Measurements from ENCODE around the gene NACAD.

Gene NACAD

GRCh38 chr7:45069444-45070253, 19.1 kb downstream of the NACAD start:
- no peak overlapping the region for H3K9ac ChIP-seq (ENCODE audit: low read length)
- H3K4me3 ChIP-seq (ENCODE audit: low read depth in 1 of 2, low read length in 2 of 2): no peak overlapping the region
- peaks cover 67% of the 10 kb centered on the region for H3K36me3 ChIP-seq (ENCODE audit: insufficient read depth, low read length)
- H3K4me1 ChIP-seq (ENCODE audit: insufficient read depth, low read length): no peaks in the 10 kb centered on the region
- H3K9me3 ChIP-seq (ENCODE audit: low read length): no peaks in the 10 kb centered on the region
- H3K27me3 ChIP-seq (ENCODE audit: control insufficient read depth in 1 of 2, insufficient read depth in 2 of 2, low read length in 2 of 2): no peaks in the 10 kb centered on the region
- H3K27ac ChIP-seq (ENCODE audit: low read depth, low read length): no peak overlapping the region

- Histone ChIP-seq H3K4me1 (ENCODE audit: insufficient read depth, low read length) (no peaks in the 10 kb centered on the region), H3K9ac (ENCODE audit: low read length) (no peak overlapping the region), H3K4me3 (ENCODE audit: low read depth in 1 of 2, low read length in 2 of 2) (no peak overlapping the region), H3K9me3 (ENCODE audit: low read length) (no peaks in the 10 kb centered on the region), H3K27me3 (ENCODE audit: control insufficient read depth in 1 of 2, insufficient read depth in 2 of 2, low read length in 2 of 2) (no peaks in the 10 kb centered on the region), H3K36me3 (ENCODE audit: insufficient read depth, low read length) (peaks cover 64% of the 10 kb centered on the region), H3K27ac (ENCODE audit: low read depth, low read length) (no peak overlapping the region)
These were observed 20.3 kb downstream of the NACAD start for GRCh38 chr7:45068236-45069023.

DNA sequence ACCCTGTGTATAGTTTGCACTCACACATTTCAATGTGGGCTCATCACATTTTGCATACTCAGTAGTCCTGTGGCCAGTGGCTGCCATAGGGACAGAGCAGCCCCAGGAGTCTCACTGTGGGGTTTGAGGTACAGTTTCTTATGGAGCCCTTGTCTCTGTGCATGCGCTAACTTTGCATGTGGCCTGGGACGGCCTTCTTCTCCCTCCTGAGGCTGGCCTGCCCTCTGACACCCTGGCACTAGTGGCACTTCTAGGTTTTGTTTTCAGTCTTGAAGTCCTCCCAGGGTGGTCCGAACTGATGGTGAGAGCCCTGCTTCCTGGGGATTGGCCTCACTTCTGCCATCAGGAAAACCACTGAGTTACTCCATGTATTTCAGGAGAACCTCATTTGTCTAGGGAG, 21.2 kb downstream of the NACAD start:
- Histone ChIP-seq H3K27me3 (ENCODE audit: control insufficient read depth in 1 of 2, insufficient read depth in 2 of 2, low read length in 2 of 2) (no peaks in the 10 kb centered on the region), H3K36me3 (ENCODE audit: insufficient read depth, low read length) (peaks cover 55% of the 10 kb centered on the region), H3K4me3 (ENCODE audit: low read depth in 1 of 2, low read length in 2 of 2) (no peak overlapping the region), H3K27ac (ENCODE audit: low read depth, low read length) (no peak overlapping the region), H3K9me3 (ENCODE audit: low read length) (no peaks in the 10 kb centered on the region), H3K4me1 (ENCODE audit: insufficient read depth, low read length) (no peaks in the 10 kb centered on the region), H3K9ac (ENCODE audit: low read length) (no peak overlapping the region)

DNA sequence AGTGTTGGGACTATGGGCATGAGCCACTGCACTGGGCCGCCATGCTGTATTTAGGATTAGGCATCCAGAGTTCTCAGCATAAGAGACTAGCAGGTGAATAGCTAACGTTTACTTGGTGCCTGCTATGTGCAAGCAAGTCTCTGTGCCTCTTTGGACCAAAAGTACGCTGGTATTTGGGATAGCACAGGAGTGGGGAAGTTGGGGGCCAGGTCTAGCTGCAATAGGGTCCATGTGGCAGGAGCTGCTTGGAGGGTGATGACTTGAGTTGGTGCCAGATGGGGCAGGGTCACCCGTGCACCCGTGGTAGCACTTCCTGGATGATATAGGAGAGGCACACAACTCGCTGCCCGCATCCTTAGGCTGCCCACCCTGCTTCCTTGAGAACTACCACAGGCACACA, 22.4 kb downstream of the NACAD start:
- H3K27ac ChIP-seq (ENCODE audit: low read depth, low read length): no peak overlapping the region
- H3K4me1 ChIP-seq (ENCODE audit: insufficient read depth, low read length): no peaks in the 10 kb centered on the region
- H3K9ac ChIP-seq (ENCODE audit: low read length): no peak overlapping the region
- no peaks in the 10 kb centered on the region for H3K27me3 ChIP-seq (ENCODE audit: control insufficient read depth in 1 of 2, insufficient read depth in 2 of 2, low read length in 2 of 2)
- H3K4me3 ChIP-seq (ENCODE audit: low read depth in 1 of 2, low read length in 2 of 2): no peak overlapping the region
- no peaks in the 10 kb centered on the region for H3K9me3 ChIP-seq (ENCODE audit: low read length)
- H3K36me3 ChIP-seq (ENCODE audit: insufficient read depth, low read length): peaks cover 45% of the 10 kb centered on the region

DNA sequence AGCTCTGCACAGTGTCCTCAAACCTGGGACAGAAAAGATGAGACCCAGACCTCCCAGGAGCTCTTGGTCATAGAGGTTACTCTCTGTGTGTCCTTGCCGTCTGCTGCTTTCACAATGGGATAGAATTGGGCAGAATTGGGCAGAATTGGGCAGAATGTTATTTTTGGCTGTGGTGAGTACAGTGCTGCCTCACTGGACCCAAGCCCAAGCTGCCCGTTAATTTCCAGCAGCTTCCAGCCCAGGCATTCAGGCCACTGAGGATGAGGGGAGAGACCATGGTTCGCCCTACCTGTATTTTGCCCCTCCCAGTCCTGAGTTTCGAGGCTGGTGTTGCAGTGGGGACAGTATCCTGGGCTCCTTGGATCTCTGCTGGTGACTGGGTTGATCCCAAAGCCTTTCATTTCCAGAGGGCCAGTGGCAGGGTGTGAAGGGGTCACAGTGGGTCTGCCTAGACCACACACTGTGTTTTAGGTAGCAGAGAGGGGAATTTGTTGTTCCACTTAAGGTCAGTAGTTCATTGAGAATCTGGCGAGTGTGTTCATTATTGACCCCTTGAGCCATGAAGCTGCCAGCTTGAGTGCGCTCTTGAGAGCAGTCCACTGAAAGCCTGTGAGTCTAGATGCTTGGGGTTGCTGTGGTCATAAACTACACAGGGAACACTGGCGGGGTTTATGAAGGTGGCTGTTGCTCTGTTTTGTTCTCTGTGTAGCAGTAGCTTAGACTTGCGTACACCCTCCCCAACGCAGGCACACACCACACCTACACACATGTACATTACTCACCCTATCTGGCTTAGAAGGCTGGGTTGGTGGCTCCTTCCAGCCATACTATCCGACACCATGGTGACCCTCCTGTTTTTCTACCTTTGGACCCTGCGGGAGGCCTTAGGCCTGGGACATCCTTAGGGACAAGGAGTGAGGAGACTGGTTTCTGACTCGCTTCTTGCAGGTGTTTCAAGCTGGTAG, 23.5 kb downstream of the NACAD start:
- Histone ChIP-seq H3K36me3 (ENCODE audit: insufficient read depth, low read length) (peaks cover 42% of the 10 kb centered on the region), H3K4me3 (ENCODE audit: low read depth in 1 of 2, low read length in 2 of 2) (no peak overlapping the region), H3K27ac (ENCODE audit: low read depth, low read length) (no peak overlapping the region), H3K4me1 (ENCODE audit: insufficient read depth, low read length) (no peaks in the 10 kb centered on the region), H3K27me3 (ENCODE audit: control insufficient read depth in 1 of 2, insufficient read depth in 2 of 2, low read length in 2 of 2) (no peaks in the 10 kb centered on the region), H3K9me3 (ENCODE audit: low read length) (no peaks in the 10 kb centered on the region), H3K9ac (ENCODE audit: low read length) (no peak overlapping the region)

DNA sequence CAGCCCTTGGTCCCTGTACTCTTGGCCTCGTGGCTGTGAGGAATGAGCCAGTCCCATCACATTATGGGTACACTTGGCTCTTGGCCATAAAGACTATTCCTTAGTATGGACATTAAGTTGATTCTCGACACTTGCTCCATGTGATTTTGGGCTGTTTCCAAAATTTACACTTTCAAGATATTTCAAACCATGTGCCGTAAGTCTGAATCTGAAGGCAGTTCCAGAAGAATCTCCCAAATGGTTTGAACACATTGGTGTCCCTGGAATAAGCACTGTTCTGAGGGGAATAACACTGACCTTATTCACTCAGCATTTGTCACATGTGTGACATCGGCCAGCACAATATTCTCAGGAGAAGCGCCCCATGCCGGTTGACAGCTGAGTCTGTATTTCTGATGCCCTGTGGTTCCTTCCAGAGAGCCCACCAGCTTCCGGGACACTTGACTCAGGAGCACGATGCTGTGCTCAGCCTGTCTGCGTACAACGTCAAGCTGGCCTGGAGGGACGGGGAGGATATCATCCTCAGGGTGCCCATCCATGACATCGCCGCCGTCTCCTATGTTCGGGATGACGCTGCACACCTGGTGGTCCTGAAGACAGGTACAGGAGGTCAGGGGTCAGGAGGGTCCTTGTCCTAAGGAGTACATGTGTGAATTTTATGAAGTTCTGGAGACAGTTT, 24.6 kb downstream of the NACAD start:
- Histone ChIP-seq H3K27ac (ENCODE audit: low read depth, low read length) (no peak overlapping the region), H3K27me3 (ENCODE audit: control insufficient read depth in 1 of 2, insufficient read depth in 2 of 2, low read length in 2 of 2) (no peaks in the 10 kb centered on the region), H3K36me3 (ENCODE audit: insufficient read depth, low read length) (peaks cover 31% of the 10 kb centered on the region), H3K9me3 (ENCODE audit: low read length) (no peaks in the 10 kb centered on the region), H3K9ac (ENCODE audit: low read length) (no peak overlapping the region), H3K4me3 (ENCODE audit: low read depth in 1 of 2, low read length in 2 of 2) (no peak overlapping the region), H3K4me1 (ENCODE audit: insufficient read depth, low read length) (no peaks in the 10 kb centered on the region)

DNA sequence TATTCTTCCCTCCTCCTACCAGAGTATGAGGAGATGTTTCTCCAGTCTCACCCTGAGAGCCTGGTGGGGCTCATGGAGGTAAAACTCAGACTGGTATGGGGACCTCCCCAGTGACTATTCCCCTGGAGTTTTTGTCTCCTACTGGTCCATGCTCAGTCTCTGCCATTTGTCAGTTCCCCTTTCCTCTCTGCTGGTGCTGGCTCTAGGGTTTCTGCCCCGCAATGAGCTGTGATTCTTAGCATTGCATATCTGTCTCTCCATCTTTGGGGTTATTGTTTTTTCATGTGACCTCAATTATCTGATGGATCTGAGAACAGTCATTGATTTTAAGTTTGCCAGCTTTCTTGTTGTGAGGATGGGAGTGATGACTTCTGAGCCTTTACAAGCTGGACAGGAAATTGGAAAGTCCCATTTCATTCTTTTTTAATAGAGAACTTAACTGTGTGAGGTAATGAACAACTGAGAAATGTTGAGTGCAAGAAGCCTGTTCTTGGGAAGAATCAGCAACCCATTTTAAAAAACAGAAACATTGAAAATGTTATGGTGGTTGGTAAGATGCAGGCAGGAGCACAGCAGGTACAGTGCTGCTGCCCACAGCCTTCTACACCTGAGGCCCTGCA, 26.9 kb downstream of the NACAD start:
- Histone ChIP-seq H3K36me3 (ENCODE audit: insufficient read depth, low read length) (peaks cover 22% of the 10 kb centered on the region), H3K9me3 (ENCODE audit: low read length) (no peaks in the 10 kb centered on the region), H3K4me1 (ENCODE audit: insufficient read depth, low read length) (no peaks in the 10 kb centered on the region), H3K27ac (ENCODE audit: low read depth, low read length) (no peak overlapping the region), H3K4me3 (ENCODE audit: low read depth in 1 of 2, low read length in 2 of 2) (no peak overlapping the region), H3K9ac (ENCODE audit: low read length) (no peak overlapping the region), H3K27me3 (ENCODE audit: control insufficient read depth in 1 of 2, insufficient read depth in 2 of 2, low read length in 2 of 2) (no peaks in the 10 kb centered on the region)

- no peak overlapping the region for H3K4me3 ChIP-seq (ENCODE audit: low read depth in 1 of 2, low read length in 2 of 2)
These were observed 27.4 kb downstream of the NACAD start for GRCh38 chr7:45061352-45061751.

DNA sequence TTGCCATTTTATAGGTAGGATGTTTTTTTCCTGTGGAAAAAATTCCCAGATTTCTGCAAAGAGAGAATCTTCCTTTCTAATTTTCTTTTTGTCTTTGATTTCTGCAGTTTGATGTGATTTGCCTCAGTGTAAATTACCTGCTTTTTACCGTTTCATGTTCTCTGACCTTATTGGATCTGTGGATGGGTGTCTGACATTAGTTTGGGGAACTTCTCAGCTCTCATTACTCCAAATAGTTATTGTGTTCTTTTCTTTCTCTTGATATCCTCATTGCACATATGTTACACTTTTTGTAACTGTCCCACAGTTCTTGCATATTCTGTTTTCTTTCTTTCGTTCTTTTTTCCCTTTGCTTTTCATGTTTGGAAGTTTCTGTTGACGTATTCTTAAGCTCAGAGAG, 28.5 kb downstream of the NACAD start:
- Histone ChIP-seq H3K4me3 (ENCODE audit: low read depth in 1 of 2, low read length in 2 of 2) (no peak overlapping the region), H3K27me3 (ENCODE audit: control insufficient read depth in 1 of 2, insufficient read depth in 2 of 2, low read length in 2 of 2) (no peaks in the 10 kb centered on the region), H3K27ac (ENCODE audit: low read depth, low read length) (no peak overlapping the region), H3K36me3 (ENCODE audit: insufficient read depth, low read length) (peaks cover 15% of the 10 kb centered on the region), H3K4me1 (ENCODE audit: insufficient read depth, low read length) (no peaks in the 10 kb centered on the region), H3K9ac (ENCODE audit: low read length) (no peak overlapping the region), H3K9me3 (ENCODE audit: low read length) (no peaks in the 10 kb centered on the region)

More at GRCh38 chr7:45061352-45061751, 27.4 kb downstream of the NACAD start:
- H3K9me3 ChIP-seq (ENCODE audit: low read length): no peaks in the 10 kb centered on the region
- H3K27ac ChIP-seq (ENCODE audit: low read depth, low read length): no peak overlapping the region
- H3K27me3 ChIP-seq (ENCODE audit: control insufficient read depth in 1 of 2, insufficient read depth in 2 of 2, low read length in 2 of 2): no peaks in the 10 kb centered on the region
- H3K9ac ChIP-seq (ENCODE audit: low read length): no peak overlapping the region
- peaks cover 22% of the 10 kb centered on the region for H3K36me3 ChIP-seq (ENCODE audit: insufficient read depth, low read length)
- no peaks in the 10 kb centered on the region for H3K4me1 ChIP-seq (ENCODE audit: insufficient read depth, low read length)

DNA sequence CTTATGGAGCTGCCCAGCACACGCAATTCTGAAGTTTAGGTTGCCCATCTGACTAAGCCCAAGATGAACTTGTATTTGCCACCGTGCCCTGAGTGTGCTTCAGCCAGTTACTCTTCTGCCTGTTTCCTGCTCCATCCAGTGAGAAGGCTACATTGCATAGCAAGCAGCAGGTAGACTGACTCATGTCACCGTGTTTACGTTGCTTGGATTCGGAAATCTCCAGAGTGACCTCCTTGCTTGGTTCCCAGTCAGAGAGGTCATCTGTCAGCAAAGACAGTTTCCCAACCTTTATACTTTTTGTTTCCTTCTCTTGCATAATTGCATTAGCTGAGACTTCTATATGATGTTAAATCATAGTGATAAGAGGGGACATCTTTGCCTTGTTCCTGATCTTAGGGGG, 30.9 kb downstream of the NACAD start:
- no peaks in the 10 kb centered on the region for H3K9me3 ChIP-seq (ENCODE audit: low read length)
- H3K27me3 ChIP-seq (ENCODE audit: control insufficient read depth in 1 of 2, insufficient read depth in 2 of 2, low read length in 2 of 2): no peaks in the 10 kb centered on the region
- H3K4me1 ChIP-seq (ENCODE audit: insufficient read depth, low read length): no peaks in the 10 kb centered on the region
- no peak overlapping the region for H3K27ac ChIP-seq (ENCODE audit: low read depth, low read length)
- H3K9ac ChIP-seq (ENCODE audit: low read length): no peak overlapping the region
- H3K36me3 ChIP-seq (ENCODE audit: insufficient read depth, low read length): peaks cover 8% of the 10 kb centered on the region
- H3K4me3 ChIP-seq (ENCODE audit: low read depth in 1 of 2, low read length in 2 of 2): no peak overlapping the region

Data from muscle layer of colon (tissue), 2 donors.